ENCODE data around the gene PEX11G.

PEX11G gene

GRCh38 chr19:7488736-7489353 is at the start of gene PEX11G:
Gene PEX11G, minus strand, starts transcription at chr19:7489035. Its CDS starts 25 bp downstream, at chr19:7489010.
- peak; percentile 100 for DNase-seq (ENCODE audit: low spot score)

DNA sequence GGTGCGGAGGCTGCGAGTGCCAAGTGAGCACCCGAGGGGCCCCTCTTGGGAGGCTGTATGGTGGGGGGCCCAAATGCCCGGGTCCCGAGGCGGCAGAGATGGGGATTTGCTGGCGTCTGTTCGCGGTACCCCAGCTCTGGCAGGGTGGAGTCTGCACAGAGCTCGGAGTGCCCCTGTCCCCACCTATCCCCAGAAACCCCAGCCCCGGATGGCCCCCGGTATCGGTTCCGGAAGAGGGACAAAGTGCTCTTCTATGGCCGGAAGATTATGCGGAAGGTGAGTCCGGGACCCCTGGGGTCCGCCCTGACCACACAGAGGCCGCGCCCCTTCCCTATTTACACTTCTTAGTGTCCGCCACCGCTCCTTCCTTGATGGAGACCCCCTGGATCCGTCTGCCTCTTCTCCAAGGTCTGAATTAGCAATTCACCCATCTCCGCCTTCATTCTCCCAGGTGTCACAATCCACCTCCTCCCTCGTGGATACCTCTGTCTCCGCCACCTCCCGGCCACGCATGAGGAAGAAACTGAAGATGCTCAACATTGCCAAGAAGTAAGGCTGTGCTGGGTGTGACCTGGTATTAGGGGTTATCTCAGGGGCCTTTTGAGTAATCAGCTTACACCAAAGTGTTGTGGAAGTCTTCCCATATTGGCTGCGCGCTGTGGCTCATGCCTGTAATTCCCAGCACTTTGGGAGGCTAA is 47.3 kb upstream of the PEX11G start:
- no peak for DNase-seq (ENCODE audit: low spot score)

- DNase-seq (ENCODE audit: low spot score), result peak; percentile 97
Measured at GRCh38 chr19:7535047-7535997, 46.5 kb upstream of the PEX11G start, which contains the start of gene PNPLA6. Gene PNPLA6, plus strand, starts transcription at chr19:7535717. Its CDS starts 72 bp downstream, at chr19:7535789.

GRCh38 chr19:7534531-7535046 is 45.8 kb upstream of the PEX11G start:
- DNase-seq (ENCODE audit: low spot score), result peak; percentile 92

DNA sequence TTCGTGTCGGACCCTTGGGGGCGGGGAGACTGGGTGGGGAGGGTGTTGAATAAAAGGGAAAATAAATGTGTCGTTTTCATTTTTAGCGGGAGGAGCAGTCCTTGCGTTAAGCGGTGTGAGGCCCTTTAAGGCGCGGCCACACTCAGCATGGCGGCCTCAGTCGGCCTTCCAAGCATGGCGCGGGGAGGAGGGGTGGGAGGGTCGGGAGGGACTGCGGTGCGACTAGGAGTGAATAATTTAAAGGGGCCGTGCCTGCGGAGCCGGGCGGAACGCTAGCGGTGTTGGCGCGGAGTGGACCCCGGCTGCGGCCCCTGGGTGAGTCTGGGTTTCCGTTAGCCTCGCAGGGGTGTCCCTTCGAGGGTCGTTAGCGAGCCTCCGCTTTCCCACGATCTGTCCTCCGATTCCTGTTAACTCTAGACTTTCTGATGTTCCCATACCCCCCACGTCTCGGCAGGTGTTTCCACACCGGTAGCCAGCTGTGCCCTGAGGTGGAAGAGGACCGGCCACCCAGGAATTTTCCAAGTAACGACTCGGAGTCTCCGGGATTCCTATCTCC is 45.2 kb upstream of the PEX11G start:
- peak; percentile 93 for DNase-seq (ENCODE audit: low spot score)

DNA sequence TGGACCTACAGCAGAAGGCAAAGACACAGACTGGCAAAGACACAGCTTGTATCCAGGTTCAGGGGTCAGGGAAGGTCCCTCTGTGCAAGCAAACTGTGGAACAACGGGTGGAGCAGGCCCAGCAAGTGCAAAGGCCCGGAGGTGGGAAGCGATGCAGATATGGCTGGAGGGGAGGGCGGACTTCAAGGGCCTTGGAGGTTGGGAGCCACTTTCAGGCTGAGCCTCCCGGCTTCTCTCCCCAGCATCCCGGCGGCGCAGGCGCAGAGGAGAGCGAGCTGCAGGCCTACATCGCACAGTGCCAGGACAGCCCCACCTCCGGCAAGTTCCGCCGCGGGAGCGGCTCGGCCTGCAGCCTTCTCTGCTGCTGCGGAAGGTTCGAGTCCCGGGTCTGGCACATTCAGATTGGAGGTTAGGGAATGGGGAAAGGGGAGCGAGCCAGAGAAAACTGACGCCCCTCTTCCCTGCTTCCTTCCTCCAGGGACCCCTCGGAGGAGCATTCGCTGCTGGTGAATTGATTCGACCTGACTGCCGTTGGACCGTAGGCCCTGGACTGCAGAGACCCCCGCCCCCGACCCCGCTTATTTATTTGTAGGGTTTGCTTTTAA is 44.5 kb upstream of the PEX11G start:
- peak; percentile 94 for DNase-seq (ENCODE audit: low spot score)

GRCh38 chr19:7529610-7530490 is 41.0 kb upstream of the PEX11G start:
- no peak for DNase-seq (ENCODE audit: low spot score)

GRCh38 chr19:7529246-7529600 is 40.4 kb upstream of the PEX11G start:
- no peak for DNase-seq (ENCODE audit: low spot score)

GRCh38 chr19:7528522-7529245 is 39.8 kb upstream of the PEX11G start:
- DNase-seq (ENCODE audit: low spot score), result no peak

DNA sequence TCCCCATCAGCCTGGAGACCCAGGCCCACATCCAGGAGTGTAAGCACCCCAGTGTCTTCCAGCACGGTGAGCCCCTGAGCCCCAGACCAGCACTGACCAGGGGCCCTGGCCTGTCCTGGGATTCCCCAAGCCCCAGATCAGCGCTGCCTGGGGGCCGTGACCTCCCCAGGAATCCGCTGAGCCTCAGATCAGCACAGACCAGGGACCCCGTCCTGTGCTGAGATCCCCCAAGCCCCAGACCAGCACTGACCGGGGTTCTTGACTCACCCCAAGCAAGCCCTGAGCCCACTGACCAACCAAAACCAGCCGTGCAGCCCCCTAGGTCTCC is 39.3 kb upstream of the PEX11G start:
- no peak for DNase-seq (ENCODE audit: low spot score)

DNA sequence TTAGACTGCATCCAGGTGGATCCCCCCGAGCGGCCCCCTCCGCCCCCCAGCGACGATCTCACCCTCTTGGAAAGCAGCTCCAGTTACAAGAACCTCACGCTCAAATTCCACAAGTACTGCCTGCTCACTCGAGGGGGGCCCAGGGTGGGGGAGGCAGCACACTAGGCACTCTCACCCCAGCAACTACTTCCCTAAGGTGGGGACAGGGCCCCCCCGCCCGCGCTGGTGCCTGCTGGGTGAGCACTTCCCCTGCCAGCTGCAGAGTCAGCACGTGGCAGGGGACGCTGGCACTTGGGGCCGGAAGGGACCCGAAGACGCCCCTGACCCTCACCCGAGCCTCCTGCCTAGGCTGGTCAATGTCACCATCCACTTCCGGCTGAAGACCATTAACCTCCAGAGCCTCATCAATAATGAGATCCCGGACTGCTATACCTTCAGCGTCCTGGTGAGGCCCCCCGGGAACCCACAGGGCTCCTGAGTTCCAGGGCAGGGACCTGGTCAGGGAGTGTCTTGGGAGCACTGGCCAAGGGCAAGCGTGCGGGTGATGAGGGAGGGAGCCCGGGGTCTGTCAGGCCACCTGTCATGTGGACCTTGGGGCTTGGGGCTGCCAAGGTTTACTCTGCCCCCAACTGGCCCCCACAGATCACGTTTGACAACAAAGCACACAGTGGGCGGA is 38.8 kb upstream of the PEX11G start:
- no peak for DNase-seq (ENCODE audit: low spot score)

DNA sequence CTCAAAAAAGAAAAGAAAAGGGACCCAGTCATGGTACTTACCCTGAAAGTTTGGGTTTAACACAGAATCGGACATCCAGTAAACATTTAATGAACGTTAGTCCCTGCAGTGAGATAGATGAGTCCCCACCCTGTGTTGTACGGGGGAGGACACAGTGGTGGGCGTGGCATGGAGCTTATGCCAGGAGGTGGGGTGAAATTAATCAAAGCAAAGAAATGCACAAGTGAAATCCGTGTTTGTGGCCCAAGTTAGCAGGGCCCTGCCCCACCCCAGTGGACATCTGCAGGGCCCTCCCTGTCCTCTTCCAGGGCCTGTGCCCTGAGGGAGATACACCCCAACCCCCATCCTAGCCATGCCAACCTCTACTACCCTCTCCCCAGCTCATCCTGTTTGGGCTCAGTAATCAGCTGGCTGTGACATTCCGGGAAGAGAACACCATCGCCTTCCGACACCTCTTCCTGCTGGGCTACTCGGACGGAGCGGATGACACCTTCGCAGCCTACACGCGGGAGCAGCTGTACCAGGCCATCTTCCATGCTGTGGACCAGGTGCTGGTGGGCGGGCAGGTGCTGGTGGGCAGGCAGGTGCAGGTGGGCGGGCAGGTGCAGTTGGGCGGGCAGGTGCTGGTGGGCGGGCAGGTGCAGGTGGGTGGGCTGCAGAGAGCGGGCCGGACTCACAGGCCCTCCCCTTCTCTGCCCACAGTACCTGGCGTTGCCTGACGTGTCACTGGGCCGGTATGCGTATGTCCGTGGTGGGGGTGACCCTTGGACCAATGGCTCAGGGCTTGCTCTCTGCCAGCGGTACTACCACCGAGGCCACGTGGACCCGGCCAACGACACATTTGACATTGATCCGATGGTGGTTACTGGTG is 37.5 kb upstream of the PEX11G start:
- no peak for DNase-seq (ENCODE audit: low spot score)

DNA sequence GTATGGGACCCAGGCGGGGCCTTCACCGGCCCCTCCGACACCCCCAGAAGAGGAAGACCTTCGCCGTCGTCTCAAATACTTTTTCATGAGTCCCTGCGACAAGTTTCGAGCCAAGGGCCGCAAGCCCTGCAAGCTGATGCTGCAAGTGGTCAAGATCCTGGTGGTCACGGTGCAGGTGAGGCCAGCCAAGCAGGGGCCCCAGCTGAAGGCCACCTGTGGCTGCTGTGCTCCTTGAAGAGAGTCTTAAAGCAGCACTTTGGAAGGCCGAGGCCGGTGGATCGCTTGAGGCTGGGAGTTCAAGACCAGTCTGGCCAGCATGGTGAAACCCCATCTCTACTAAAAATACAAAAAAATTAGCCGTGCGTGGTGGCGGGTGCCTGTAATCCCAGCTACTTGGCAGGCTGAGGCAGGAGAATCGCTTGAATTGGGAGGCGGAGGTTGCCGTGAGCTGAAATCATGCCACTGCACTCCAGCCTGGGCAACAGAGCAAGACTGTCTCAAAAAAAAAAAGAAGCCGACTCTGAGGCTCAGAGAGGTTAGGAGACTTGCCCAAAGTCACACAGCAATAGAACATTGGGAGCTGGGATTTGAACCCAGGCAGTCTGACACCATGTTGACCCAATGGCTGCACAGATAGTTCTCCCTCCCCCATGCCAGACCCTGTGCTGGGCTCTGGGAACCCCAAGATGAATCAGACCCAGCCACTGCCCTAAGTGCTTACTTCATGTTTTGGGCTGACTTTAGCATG is 36.3 kb upstream of the PEX11G start:
- DNase-seq (ENCODE audit: low spot score), result no peak

GRCh38 chr19:7524523-7524922 is 35.7 kb upstream of the PEX11G start:
- DNase-seq (ENCODE audit: low spot score), result no peak

DNA sequence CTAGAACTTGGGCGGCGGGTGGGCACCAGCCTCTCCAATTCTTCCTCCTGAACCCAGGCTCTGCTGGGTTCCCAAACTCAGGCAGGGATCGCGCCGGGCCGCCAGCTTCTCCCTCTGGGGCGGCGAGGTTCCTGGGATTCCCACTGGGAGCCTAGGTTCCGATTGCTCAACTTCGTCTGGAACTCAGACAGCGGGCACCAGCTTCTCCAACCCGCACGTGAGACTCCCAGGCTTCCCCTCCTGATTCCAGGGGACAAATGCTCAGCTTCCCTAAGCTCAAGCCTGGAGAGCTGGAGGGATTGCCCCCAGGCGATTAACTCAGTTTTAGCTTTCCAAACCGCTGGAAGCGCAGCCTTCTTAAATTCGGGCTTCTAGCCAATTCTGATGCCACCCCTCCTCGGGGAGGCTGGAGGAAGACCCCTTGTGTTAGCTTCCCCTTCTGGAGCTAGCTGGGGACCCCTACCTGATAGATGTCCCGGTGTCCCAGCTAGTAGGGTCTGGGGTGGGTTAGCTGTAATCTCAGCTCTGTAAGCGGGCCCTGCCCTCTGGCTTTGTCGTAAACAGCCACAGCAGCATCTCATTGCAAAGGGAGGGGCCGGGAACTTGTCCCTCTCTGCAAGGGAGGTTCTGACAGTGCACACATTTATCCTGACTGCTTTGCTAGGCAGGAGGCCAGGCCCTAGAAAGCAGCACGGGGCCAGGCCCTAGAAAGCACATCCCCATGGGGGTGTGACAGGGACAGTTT is 34.3 kb upstream of the PEX11G start:
- peak; percentile 66 for DNase-seq (ENCODE audit: low spot score)

GRCh38 chr19:7522072-7522922 is 33.5 kb upstream of the PEX11G start, which contains the start of gene MCOLN1:
Gene MCOLN1, plus strand, starts transcription at chr19:7522624. Its CDS starts 127 bp downstream, at chr19:7522751.
- DNase-seq (ENCODE audit: low spot score), result peak; percentile 100

Measured in GM03348 (cell line).